HepG2 (cell line): ENCODE data around the gene TGFBRAP1. TPM values are rescaled to one million over a fixed set of nuclear protein-coding genes. Genes with fewer than 3 reads are reported as not detected.
A peak's percentile ranks its signal among the peaks of the same experiment; 100 is the strongest.

Source experiments
- ATAC-seq: fragments of 200-7000 bp; cut with Tn5 transposase; 3 replicates; pipeline ENCODE4 v1.9.1; 2020; ENCODE audit warnings: mild to moderate bottlenecking, moderate library complexity
- BruUV-seq: library from RNA; stranded (reverse); fragments of 400-500 nt; replicated peaks from 2 replicates; lab custom pipeline; 2021; lab: Mats Ljungman, UMichigan
- CTCF ChIA-PET: fragments of 300-600 bp; formaldehyde crosslinking; extraction: SDS; loops from one replicate; lab custom pipeline; 2021; ENCODE audit warnings: low total read pairs, inconsistent platforms, low intra/inter-chr PET ratio; lab: Yijun Ruan, JAX
- POLR2A ChIA-PET: fragments of 350-600 bp; sonication (Branson Sonifier 250); formaldehyde crosslinking; loops from one replicate; lab custom pipeline; 2020; ENCODE audit warnings: antibody characterized with exemption, inconsistent platforms; lab: Yijun Ruan, JAX
- DNase-seq: peaks from one replicate; pipeline ENCODE4 v3.0.0-alpha.2; 2015; ENCODE audit warnings: low spot score
- FAIRE-seq: peaks from 3 replicates; lab custom pipeline; 2011; peaks lifted over from hg19 to GRCh38; lab: Jason Lieb, UNC
- H2AFZ ChIP-seq: one replicate; pipeline ENCODE4 v1.6.1; 2011; ENCODE audit warnings: low read length, inconsistent platforms
- H3K27ac ChIP-seq: fragments of 300-600 bp; 3 replicates; pipeline ENCODE4 v1.8.0; 2011; ENCODE audit warnings: mixed run types, mild to moderate bottlenecking, mixed read lengths, low read length, inconsistent platforms; ENCODE audit not compliant: insufficient read depth; ENCODE audit errors: extremely low read length
- H3K27me3 ChIP-seq, 2 experiments: fragments of 200-600 bp in 1 of 2; 2 replicates in 1 of 2; 3 replicates in 1 of 2; pipeline versions ENCODE4 v1.6.0 to v1.8.0; 2011; ENCODE audit warnings: low read length in 2 of 2, mild to moderate bottlenecking in 2 of 2, moderate library complexity in 2 of 2, inconsistent platforms in 1 of 2; ENCODE audit not compliant: insufficient read depth in 2 of 2, control insufficient read depth in 1 of 2
- H3K36me3 ChIP-seq, 2 experiments: fragments of 200-600 bp in 1 of 2; replicated peaks in 1 of 2; 2 replicates in 1 of 2; 3 replicates in 1 of 2; pipeline versions ENCODE4 v1.5.1 to v1.8.0; 2011; ENCODE audit warnings: low read length in 2 of 2, inconsistent platforms in 1 of 2; ENCODE audit not compliant: insufficient read depth in 2 of 2, control insufficient read depth in 1 of 2
- H3K4me1 ChIP-seq: 2 replicates; pipeline ENCODE4 v1.5.1; 2012; ENCODE audit warnings: low read length, inconsistent platforms; ENCODE audit not compliant: insufficient read depth
- H3K4me2 ChIP-seq: 2 replicates; pipeline ENCODE4 v1.6.0; 2011; ENCODE audit warnings: low read depth, low read length, inconsistent platforms
- H3K4me3 ChIP-seq, 3 experiments: fragments of 200-600 bp in 1 of 3; sonication (generic), shearing (Covaris generic) in 1 of 3; replicated peaks in 1 of 3; 2 replicates each; pipeline ENCODE4 v1.5.1; 2011 to 2016; ENCODE audit warnings: low read length in 3 of 3, inconsistent platforms in 2 of 3, low read depth in 2 of 3, mild to moderate bottlenecking in 2 of 3, control low read depth in 1 of 3, mixed read lengths in 1 of 3; ENCODE audit not compliant: insufficient read depth in 1 of 3
- H3K79me2 ChIP-seq: one replicate; pipeline ENCODE4 v1.6.1; 2011; ENCODE audit warnings: low read length, inconsistent platforms; ENCODE audit not compliant: insufficient read depth
- H3K9ac ChIP-seq: 2 replicates; pipeline ENCODE4 v1.6.0; 2011; ENCODE audit warnings: mild to moderate bottlenecking, low read depth, low read length, inconsistent platforms; ENCODE audit not compliant: insufficient read depth
- H3K9me3 ChIP-seq: 2 replicates; pipeline ENCODE4 v1.5.1; 2012; ENCODE audit warnings: mild to moderate bottlenecking, low read length
- H4K20me1 ChIP-seq: 2 replicates; pipeline ENCODE4 v1.6.0; 2011; ENCODE audit warnings: inconsistent platforms, mild to moderate bottlenecking, low read length, moderate library complexity; ENCODE audit not compliant: insufficient read depth
- AKNA ChIP-seq: sonication (generic); formaldehyde crosslinking; IDR thresholded peaks from 2 replicates; pipeline ENCODE4 v1.4.0; 2020; ENCODE audit warnings: missing genetic modification reagents, borderline replicate concordance
- ATF3 ChIP-seq: sonication (generic); formaldehyde crosslinking; IDR thresholded peaks from 2 replicates; pipeline ENCODE4 v1.4.0; 2020; ENCODE audit warnings: missing genetic modification reagents
- HNF1B ChIP-seq: sonication (generic); formaldehyde crosslinking; IDR thresholded peaks from 2 replicates; pipeline ENCODE4 v1.5.1; 2020; ENCODE audit warnings: mild to moderate bottlenecking, moderate library complexity, missing genetic modification reagents
- NR1H2 ChIP-seq: sonication (generic); formaldehyde crosslinking; IDR thresholded peaks from 2 replicates; pipeline ENCODE4 v1.8.1; 2022; ENCODE audit warnings: low read depth, missing genetic modification reagents, borderline replicate concordance
- PTBP1 ChIP-seq: fragments of 200-400 bp; formaldehyde crosslinking; IDR thresholded peaks from 2 replicates; pipeline ENCODE4 v1.6.1; 2018; ENCODE audit warnings: low read length, low read depth; ENCODE audit not compliant: poor library complexity, severe bottlenecking
- ZNF280B ChIP-seq: sonication (generic); formaldehyde crosslinking; IDR thresholded peaks from 2 replicates; pipeline ENCODE4 v1.5.0; 2020; ENCODE audit warnings: missing genetic modification reagents, mild to moderate bottlenecking, borderline replicate concordance
- ZNF768 ChIP-seq: sonication (generic); formaldehyde crosslinking; IDR thresholded peaks from 2 replicates; pipeline ENCODE4 v1.4.0; 2020; ENCODE audit warnings: missing genetic modification reagents
- WGBS: methylation state at CpG from one replicate; pipeline ENCODE4 v1.1.6; 2017; ENCODE audit warnings: low lambda C conversion rate; 5-methylcytosine and 5-hydroxymethylcytosine counted together
- in situ Hi-C: cut with HindIII; loops from 2 replicates; pipeline ENCODE4 v1.10.0; 2017; ENCODE audit warnings: low pct_unique_long_range_greater_than_20kb; ENCODE audit not compliant: extremely low pct_ligation_motif_present
- intact Hi-C: fragments of 100-400 bp; cut with micrococcal nuclease; formaldehyde crosslinking; loops from one replicate; pipeline ENCODE4 v1.10.0; 2022; ENCODE audit not compliant: unreplicated experiment
- polyA plus RNA-seq, 8 experiments: library from polyadenylated mRNA; depleted of rRNA in 3 of 8; stranded (reverse) in 7 of 8; unstranded in 1 of 8; fragments of >200 nt; fragmentation: Illumina TruSeq in 4 of 8; extraction: Trizol in 4 of 8; gene quantifications; 2 replicates each; pipeline versions ENCODE4 v1.2.1 to v1.2.3, GENCODE V29; 2011 to 2016; ENCODE audit warnings: low read depth in 4 of 8, missing spikeins in 1 of 8, mixed read lengths in 1 of 8; ENCODE audit not compliant: insufficient read depth in 1 of 8
- total RNA-seq, 5 experiments: library from RNA; depleted of rRNA; stranded (reverse); fragments of >200 nt; fragmentation: Illumina TruSeq; extraction: Trizol; gene quantifications; 2 replicates each; pipeline ENCODE4 v1.2.3, GENCODE V29; 2016; ENCODE audit warnings: low read depth in 1 of 5
- TF ChIP-seq, protein P1 (sequence below), 2 experiments: sonication (generic) in 1 of 2; formaldehyde crosslinking in 1 of 2; IDR thresholded peaks; 2 replicates each; pipeline versions ENCODE4 v1.4.0 to v1.6.1; 2018 to 2020; ENCODE audit warnings: missing genetic modification reagents in 2 of 2, borderline replicate concordance in 1 of 2, low read depth in 1 of 2, mild to moderate bottlenecking in 1 of 2, missing biosample characterization in 1 of 2

The TGFBRAP1 gene
- total and polyA plus RNA-seq, 2 of the 13 experiments (the other 11 are each of a cell fraction or from before 2014, with no cell fraction given), result 12.7 to 22.9 TPM

GRCh38 chr2:105271393-105272045 lies 58.0 kb downstream of the TGFBRAP1 start:
- Histone ChIP-seq H3K9ac (no peak overlapping the region), H3K4me1 (no peaks in the 10 kb centered on the region), H3K79me2 (no peaks in the 10 kb centered on the region), H3K27ac (no peak overlapping the region), H2AFZ (no peak overlapping the region), H3K9me3 (no peaks in the 10 kb centered on the region), H3K27me3 (no peaks in the 10 kb centered on the region), H3K4me2 (no peak overlapping the region), H3K4me3 (no peak overlapping the region), H3K36me3 (peaks cover 54 to 98% of the 10 kb centered on the region in 2 experiments), H4K20me1 (no peaks in the 10 kb centered on the region)
- in situ Hi-C loops, result no loop called here
- ATAC-seq (no peak), FAIRE-seq (no peak), DNase-seq (no peak)
- no peak for TF ChIP-seq NR1H2 (CRISPR knock-in tag)
- no peak for TF ChIP-seq AKNA (CRISPR knock-in tag)
- TF ChIP-seq ZNF280B, result no peak
- TF ChIP-seq PTBP1, result no peak
- TF ChIP-seq, protein P1, sequence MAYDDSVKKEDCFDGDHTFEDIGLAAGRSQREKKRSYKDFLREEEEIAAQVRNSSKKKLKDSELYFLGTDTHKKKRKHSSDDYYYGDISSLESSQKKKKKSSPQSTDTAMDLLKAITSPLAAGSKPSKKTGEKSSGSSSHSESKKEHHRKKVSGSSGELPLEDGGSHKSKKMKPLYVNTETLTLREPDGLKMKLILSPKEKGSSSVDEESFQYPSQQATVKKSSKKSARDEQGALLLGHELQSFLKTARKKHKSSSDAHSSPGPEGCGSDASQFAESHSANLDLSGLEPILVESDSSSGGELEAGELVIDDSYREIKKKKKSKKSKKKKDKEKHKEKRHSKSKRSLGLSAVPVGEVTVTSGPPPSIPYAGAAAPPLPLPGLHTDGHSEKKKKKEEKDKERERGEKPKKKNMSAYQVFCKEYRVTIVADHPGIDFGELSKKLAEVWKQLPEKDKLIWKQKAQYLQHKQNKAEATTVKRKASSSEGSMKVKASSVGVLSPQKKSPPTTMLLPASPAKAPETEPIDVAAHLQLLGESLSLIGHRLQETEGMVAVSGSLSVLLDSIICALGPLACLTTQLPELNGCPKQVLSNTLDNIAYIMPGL (CRISPR knock-in tag; IDR thresholded peaks at IDR 0.05; ENCODE audit: borderline replicate concordance in 1 of 2, low read depth in 1 of 2), result no peak
- TF ChIP-seq ATF3 (CRISPR knock-in tag), result no peak
- no peak for TF ChIP-seq HNF1B (CRISPR knock-in tag)
- TF ChIP-seq ZNF768, result peak; percentile 84
- no TSS peak for BruUV-seq
- ChIA-PET CTCF (no interaction called here), POLR2A (no interaction called here)
- intact Hi-C loops, result no loop called here
- 95% methylated on average over 14 of the region's 14 CpGs for WGBS
